Progenitor cell of endocrine pancreas (in vitro differentiated cells): Measurements from ENCODE around the gene ARHGAP6. TPM values are rescaled to one million over a fixed set of nuclear protein-coding genes. Genes with fewer than 3 reads are reported as not detected.

Experiments
- DNase-seq: peaks from one replicate; pipeline ENCODE4 v3.0.0; 2021; ENCODE audit warnings: low spot score; ENCODE audit not compliant: unreplicated experiment
- H3K27ac Mint-ChIP-seq: 2 replicates; pipeline ENCODE4 v1.8.0; 2021; ENCODE audit warnings: mild to moderate bottlenecking, moderate library complexity, mixed read lengths
- H3K27me3 Mint-ChIP-seq: 2 replicates; pipeline ENCODE4 v1.8.0; 2021; ENCODE audit warnings: mixed read lengths
- H3K36me3 Mint-ChIP-seq: 2 replicates; pipeline ENCODE4 v1.8.0; 2022; ENCODE audit warnings: mixed read lengths; ENCODE audit not compliant: insufficient read depth
- H3K4me1 Mint-ChIP-seq: 2 replicates; pipeline ENCODE4 v1.8.0; 2021; ENCODE audit warnings: low read depth, mixed read lengths
- H3K4me3 Mint-ChIP-seq: 2 replicates; pipeline ENCODE4 v1.8.0; 2021; ENCODE audit warnings: low read depth, mild to moderate bottlenecking, moderate library complexity, mixed read lengths
- H3K9me3 Mint-ChIP-seq: 2 replicates; pipeline ENCODE4 v1.8.0; 2021; ENCODE audit warnings: low read depth, mixed read lengths
- total RNA-seq: library from RNA; stranded (reverse); gene quantifications from 2 replicates; pipeline ENCODE4 v1.2.1, GENCODE V29; 2021
- TF ChIP-seq, protein P1 (sequence below): fragments of 200-600 bp; sonication (generic); IDR thresholded peaks from one replicate; pipeline ENCODE4 v1.5.0; 2021; ENCODE audit warnings: antibody characterized with exemption, mild to moderate bottlenecking; ENCODE audit not compliant: unreplicated experiment

Gene ARHGAP6
- total RNA-seq, 1 donor from 2014 or later: 1.9 TPM

- H3K36me3 Mint-ChIP-seq: no peaks in the 10 kb centered on the region
- H3K4me1 Mint-ChIP-seq: peaks cover 3% of the 10 kb centered on the region
- peaks cover 30% of the 10 kb centered on the region for H3K9me3 Mint-ChIP-seq
- TF ChIP-seq, protein P1, sequence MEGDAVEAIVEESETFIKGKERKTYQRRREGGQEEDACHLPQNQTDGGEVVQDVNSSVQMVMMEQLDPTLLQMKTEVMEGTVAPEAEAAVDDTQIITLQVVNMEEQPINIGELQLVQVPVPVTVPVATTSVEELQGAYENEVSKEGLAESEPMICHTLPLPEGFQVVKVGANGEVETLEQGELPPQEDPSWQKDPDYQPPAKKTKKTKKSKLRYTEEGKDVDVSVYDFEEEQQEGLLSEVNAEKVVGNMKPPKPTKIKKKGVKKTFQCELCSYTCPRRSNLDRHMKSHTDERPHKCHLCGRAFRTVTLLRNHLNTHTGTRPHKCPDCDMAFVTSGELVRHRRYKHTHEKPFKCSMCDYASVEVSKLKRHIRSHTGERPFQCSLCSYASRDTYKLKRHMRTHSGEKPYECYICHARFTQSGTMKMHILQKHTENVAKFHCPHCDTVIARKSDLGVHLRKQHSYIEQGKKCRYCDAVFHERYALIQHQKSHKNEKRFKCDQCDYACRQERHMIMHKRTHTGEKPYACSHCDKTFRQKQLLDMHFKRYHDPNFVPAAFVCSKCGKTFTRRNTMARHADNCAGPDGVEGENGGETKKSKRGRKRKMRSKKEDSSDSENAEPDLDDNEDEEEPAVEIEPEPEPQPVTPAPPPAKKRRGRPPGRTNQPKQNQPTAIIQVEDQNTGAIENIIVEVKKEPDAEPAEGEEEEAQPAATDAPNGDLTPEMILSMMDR: no peak
- no peak overlapping the region for H3K27ac Mint-ChIP-seq
- no peaks in the 10 kb centered on the region for H3K27me3 Mint-ChIP-seq
- H3K4me3 Mint-ChIP-seq: no peak overlapping the region
- DNase-seq: no peak
Measured at GRCh38 chrX:11206716-11207115, 459.0 kb downstream of the ARHGAP6 start.

DNA sequence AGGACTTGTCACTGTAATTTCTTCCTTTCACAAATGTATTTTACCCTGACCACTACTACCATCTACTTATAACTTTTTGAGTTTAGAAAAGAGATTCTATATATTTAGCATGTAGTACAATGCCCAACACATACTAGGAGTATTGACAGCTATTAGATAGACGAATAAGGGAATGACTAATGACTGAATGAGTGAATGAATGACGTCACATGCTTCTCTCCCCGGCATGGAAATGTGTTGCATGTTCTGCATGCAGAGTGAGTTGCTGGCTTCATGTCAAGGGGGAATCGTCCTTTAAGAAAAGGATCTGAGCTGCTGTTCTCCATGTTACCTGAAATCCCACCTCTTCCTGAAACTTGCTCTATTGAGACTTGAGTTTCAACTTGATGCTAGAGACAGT lies 459.9 kb downstream of the ARHGAP6 start:
- no peaks in the 10 kb centered on the region for H3K36me3 Mint-ChIP-seq
- H3K4me1 Mint-ChIP-seq: peaks cover 3% of the 10 kb centered on the region
- TF ChIP-seq, protein P1: no peak
- H3K27me3 Mint-ChIP-seq: no peaks in the 10 kb centered on the region
- no peak overlapping the region for H3K27ac Mint-ChIP-seq
- H3K4me3 Mint-ChIP-seq: no peak overlapping the region
- DNase-seq: no peak
- peaks cover 30% of the 10 kb centered on the region for H3K9me3 Mint-ChIP-seq

DNA sequence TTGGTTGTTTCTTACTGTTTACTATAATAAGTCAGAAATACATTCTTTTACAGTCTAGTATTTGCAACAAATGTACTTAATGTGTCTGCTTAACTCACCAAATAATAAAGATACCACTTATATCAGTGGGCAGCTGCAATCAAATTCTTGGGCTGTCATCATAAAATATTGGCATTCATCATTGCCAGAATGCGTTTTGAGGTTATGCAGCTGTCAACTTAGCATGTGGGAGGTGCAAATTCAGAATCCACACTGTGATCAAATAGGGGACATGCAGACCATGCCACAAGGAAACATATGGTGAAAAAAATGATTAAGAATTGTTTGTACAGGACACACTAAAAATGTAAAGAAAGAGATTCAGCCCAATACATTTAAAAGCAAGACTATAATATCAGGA lies 468.0 kb downstream of the ARHGAP6 start:
- Mint-ChIP-seq H3K9me3 (peaks cover 11% of the 10 kb centered on the region), H3K27ac (no peak overlapping the region), H3K36me3 (no peaks in the 10 kb centered on the region), H3K27me3 (no peaks in the 10 kb centered on the region), H3K4me1 (no peaks in the 10 kb centered on the region), H3K4me3 (no peak overlapping the region)
- no peak for DNase-seq
- TF ChIP-seq, protein P1: no peak

- DNase-seq: no peak
- Mint-ChIP-seq H3K27ac (no peak overlapping the region), H3K4me3 (no peak overlapping the region), H3K27me3 (no peaks in the 10 kb centered on the region), H3K9me3 (peaks cover 11% of the 10 kb centered on the region), H3K36me3 (no peaks in the 10 kb centered on the region), H3K4me1 (no peaks in the 10 kb centered on the region)
- TF ChIP-seq, protein P1: no peak
Measured at GRCh38 chrX:11196476-11196875, 469.2 kb downstream of the ARHGAP6 start.

DNA sequence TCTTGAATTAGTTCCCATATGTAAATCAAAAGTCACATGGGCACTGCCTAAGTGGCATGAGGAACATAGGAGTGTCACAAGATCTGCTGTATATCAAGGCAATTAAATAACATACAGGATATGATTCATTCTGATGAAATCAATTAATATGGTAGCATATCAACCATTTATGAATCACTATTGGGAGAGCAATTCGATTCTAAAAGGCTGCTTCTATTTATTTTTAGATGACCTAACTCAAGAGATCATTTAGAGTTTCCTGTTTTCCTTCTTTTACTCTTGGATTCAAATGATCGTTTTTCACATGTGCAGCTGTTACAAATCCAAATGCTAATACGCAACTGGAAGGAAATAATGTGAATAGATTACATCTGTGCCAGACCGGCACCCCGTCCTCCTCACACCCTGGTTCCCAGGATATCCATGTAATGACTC lies 472.7 kb downstream of the ARHGAP6 start:
- no peak overlapping the region for H3K4me3 Mint-ChIP-seq
- no peaks in the 10 kb centered on the region for H3K36me3 Mint-ChIP-seq
- no peaks in the 10 kb centered on the region for H3K27me3 Mint-ChIP-seq
- no peak overlapping the region for H3K27ac Mint-ChIP-seq
- no peaks in the 10 kb centered on the region for H3K4me1 Mint-ChIP-seq
- peaks cover 10% of the 10 kb centered on the region for H3K9me3 Mint-ChIP-seq
- TF ChIP-seq, protein P1: no peak
- no peak for DNase-seq
